Rectal smooth muscle tissue (tissue), 1 donor: ENCODE data around the gene CTIF.
"Not testable (repeated sequence)": the region's sequence is repeated elsewhere in the genome, so short reads cannot be mapped to it uniquely, and the experiment has no call there.

ENCODE experiments used
- H3K27ac ChIP-seq: one replicate; pipeline ENCODE4 v1.7.0; 2013; ENCODE audit warnings: low read depth, low read length, inconsistent platforms
- H3K27me3 ChIP-seq: one replicate; pipeline ENCODE4 v1.7.0; 2013; ENCODE audit warnings: low read length; ENCODE audit not compliant: control insufficient read depth, insufficient read depth
- H3K36me3 ChIP-seq: one replicate; pipeline ENCODE4 v1.7.0; 2013; ENCODE audit warnings: low read length; ENCODE audit not compliant: control insufficient read depth, insufficient read depth
- H3K4me1 ChIP-seq: one replicate; pipeline ENCODE4 v1.7.0; 2013; ENCODE audit warnings: low read length; ENCODE audit not compliant: control insufficient read depth, insufficient read depth
- H3K4me3 ChIP-seq: one replicate; pipeline ENCODE4 v1.7.0; 2013; ENCODE audit warnings: low read length
- H3K9ac ChIP-seq: one replicate; pipeline ENCODE4 v1.7.0; 2013; ENCODE audit warnings: low read length

The CTIF gene

DNA sequence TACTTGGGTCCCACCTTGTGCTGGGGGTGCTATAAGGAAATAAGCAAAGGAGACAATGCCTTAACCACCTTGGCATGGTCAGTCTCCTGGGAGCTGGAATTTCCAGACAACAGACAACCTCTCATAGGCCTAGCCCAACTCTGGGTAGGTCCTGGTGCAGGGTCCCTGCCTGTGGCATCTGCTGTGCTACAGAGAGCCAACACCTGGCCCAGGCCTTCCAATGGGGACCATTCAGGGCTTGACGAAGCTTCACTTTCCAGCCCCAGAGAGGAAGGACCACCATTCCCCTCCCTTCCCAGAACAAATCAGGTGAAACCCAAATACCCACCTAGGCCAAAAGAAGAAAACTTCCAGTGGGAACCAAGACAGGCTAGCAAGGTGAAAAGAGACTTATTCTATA is 329.1 kb downstream of the CTIF start:
- Histone ChIP-seq H3K9ac (no peak overlapping the region), H3K27ac (no peak overlapping the region), H3K27me3 (no peaks in the 10 kb centered on the region), H3K4me3 (no peak overlapping the region), H3K36me3 (no peaks in the 10 kb centered on the region), H3K4me1 (peaks cover 2% of the 10 kb centered on the region)

DNA sequence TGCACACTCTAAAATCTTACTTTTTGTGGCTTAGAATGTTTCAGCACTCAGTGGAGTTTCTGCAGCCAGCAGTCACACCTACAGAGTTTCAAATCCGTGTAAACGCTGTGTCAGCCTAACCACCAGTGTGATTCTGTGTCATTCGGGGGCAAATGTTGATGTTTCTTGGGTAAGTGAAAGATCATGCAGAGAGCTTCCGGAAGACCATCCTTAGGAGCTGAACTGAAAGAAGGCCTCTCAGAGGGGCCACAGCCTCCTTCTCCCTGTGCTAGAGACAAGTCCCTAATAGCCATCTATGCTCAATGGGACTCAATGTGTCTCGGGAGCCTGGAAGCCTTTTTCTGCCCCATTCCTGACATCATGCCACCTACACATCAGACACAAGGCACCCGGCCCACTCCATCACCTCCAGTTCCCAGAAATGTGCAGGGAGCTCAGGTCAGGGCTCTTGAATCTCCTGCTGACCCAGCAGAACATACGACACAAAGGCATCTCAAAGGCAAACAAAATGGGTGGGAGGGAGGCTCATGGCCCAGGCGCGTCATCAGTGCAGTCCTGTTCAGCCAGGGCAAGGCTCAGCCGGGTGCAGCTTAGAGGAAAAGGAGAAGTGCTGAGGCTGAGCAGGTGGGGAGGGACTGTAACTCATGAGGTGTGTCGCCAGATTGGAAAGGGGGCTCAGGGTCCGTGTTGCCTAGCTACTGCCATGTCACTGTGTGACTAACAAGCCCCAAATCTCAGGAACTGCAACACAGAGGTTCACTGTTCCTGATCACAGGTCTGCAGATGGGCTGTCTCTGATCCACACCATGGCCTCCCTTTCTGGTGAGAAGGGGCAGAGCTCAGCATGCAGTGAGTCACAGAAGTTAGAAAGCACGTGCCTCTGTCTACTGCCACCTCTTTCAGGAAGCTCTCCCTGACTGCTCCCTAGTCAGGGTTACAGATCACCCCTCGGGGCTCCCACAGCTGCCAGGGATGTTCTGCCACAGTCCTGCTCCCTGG is 329.9 kb downstream of the CTIF start:
- Histone ChIP-seq H3K27me3 (no peaks in the 10 kb centered on the region), H3K9ac (no peak overlapping the region), H3K4me1 (peaks cover 2% of the 10 kb centered on the region), H3K4me3 (no peak overlapping the region), H3K27ac (no peak overlapping the region), H3K36me3 (no peaks in the 10 kb centered on the region)

DNA sequence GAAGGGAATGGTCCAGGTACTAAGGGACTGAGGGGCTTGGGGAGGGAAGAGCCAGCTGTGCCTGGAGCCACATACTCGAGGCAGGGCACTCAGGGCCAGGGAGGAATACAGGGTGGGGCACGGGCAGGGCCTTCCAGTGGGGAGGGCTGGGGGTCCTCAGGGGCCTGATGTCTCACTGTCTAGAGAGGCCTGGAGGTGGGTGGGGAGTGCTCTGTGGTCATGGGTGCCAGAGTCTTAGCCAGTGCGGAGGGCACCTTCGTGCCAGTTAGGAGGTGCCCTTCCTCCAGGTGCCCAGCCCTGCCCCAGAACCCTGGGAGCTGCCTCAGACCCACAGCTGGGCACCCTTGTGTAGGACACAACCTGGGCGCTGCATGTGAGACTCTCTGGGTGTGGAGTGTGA is 330.8 kb downstream of the CTIF start:
- Histone ChIP-seq H3K36me3 (no peaks in the 10 kb centered on the region), H3K27me3 (no peaks in the 10 kb centered on the region), H3K9ac (no peak overlapping the region), H3K4me1 (peaks cover 2% of the 10 kb centered on the region), H3K27ac (no peak overlapping the region), H3K4me3 (no peak overlapping the region)

DNA sequence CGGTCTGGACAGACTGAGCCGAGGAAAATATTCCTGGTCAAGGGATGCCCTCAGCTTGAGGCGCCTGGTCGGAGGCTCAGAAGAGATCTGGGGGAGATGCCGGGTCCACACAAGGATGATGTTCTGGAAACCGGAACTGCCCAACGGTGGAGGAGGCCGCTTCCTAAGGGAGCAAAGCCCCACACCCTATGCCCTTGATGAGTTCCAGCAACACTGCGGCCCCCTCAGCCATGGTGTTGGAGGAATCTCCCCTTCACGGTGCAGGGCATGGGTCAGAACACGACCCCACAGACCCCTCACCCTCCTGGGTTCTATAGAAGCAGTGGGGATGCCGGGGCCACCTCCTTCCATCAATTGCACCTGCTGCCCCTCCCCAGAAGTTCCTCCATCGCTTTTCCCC is 332.1 kb downstream of the CTIF start:
- not testable (repeated sequence) for H3K27ac ChIP-seq, H3K4me1 ChIP-seq, H3K27me3 ChIP-seq, H3K36me3 ChIP-seq, H3K4me3 ChIP-seq, H3K9ac ChIP-seq

DNA sequence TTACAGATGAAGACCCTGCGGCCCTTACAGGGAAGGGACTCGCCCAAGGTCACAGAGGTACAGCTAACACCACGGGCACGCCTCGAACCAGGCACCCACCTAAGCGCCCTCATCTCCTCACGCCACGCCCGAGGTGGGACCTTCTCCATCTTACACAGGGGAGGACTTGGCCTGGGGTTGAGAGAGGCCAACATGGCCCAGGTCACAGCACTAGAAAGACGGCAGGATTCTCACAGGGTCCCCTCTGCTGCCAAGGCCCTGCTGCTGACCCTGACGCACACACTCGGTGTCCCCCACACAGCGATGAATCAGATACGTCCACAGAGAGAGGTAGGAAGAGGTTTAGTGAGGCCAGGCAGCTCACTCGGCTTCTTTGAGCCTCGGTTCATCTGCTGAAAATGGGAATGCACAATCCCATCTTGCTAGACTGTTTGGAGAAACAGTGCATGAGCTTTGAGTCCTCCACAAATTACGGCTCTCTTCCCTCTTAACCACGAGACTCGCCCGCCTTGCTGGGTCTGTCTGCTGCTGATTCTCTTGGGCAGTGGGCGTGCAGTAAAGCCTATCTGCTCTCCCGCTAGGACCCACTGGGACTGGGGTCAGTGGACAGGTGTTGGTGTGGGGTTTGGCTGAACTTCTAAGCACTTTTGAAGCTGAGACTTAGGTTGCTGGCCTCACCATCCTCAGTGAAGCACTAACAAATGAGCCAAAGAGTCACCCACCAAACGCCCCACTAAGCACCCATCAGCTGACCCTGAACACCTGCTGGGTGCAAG is 332.7 kb downstream of the CTIF start:
- no peaks in the 10 kb centered on the region for H3K36me3 ChIP-seq
- no peaks in the 10 kb centered on the region for H3K4me1 ChIP-seq
- no peak overlapping the region for H3K4me3 ChIP-seq

DNA sequence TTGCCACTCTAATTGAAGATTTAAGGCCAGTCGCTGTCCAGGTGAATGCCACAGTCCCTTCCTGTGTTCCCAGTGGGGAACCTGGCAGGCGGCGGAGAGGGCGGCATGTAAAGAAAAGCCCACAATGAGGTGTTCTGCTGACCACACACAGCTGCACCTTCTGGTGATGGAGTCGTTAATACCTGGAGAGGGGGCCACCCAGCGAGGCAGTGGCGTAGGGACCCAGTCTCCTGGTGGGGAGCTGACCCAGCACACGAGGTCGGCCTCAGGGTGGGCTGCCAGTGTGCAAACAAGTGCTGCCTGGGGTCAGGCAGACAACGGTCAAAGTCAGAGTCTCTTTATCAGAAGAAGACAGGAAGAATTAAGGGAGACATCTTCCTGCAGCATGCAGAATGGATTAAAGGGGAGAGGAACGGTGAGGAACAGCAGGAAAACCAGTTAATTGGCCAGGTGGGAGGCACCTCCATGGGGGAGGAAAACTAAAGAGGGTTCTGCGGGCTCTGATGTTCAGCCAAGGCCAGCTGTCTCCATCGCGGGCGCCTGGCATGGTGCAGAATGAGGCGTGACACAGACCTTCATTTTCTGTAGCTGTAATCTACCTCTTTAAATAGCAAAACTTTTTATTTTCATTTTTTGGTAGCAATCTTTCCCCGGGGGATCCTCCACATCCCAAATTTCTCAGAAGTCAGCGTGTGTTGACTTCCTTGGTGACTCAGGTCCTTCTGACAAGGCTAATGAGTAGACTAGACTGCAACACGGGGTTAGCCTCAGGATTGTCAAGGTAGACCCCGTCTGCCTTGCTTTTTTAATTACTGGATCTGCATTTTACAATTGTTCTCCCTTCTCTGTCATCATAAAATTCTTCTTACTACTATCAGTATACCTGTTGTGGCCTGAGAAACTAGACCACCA is 333.7 kb downstream of the CTIF start:
- Histone ChIP-seq H3K4me3 (no peak overlapping the region), H3K27me3 (no peaks in the 10 kb centered on the region), H3K9ac (no peak overlapping the region), H3K4me1 (no peaks in the 10 kb centered on the region), H3K36me3 (no peaks in the 10 kb centered on the region), H3K27ac (no peak overlapping the region)

More for the DNA sequence above, 332.7 kb downstream of the CTIF start:
- Histone ChIP-seq H3K27me3 (no peaks in the 10 kb centered on the region), H3K27ac (no peak overlapping the region), H3K9ac (no peak overlapping the region)

DNA sequence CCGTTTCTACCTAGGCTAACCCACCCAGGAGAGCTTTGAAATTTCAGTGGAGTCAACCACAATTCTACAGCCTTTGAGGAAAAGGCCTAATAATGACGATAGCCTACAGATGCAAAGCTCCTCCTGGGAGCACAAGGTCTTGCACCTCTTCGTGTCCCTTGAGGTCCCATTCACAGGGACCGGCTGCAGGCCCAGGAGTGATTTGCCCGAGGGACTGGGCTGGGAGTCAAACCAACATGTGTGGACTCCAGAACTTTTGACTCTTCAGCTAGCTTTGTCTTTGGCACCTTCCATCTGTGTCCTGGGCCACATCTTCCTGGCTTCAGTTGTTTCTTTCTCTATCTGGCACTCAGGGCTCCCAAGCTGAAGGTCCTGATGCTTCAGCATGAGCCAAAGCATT is 335.4 kb downstream of the CTIF start:
- Histone ChIP-seq H3K27me3 (no peaks in the 10 kb centered on the region), H3K36me3 (no peaks in the 10 kb centered on the region), H3K4me3 (no peak overlapping the region), H3K9ac (no peak overlapping the region), H3K4me1 (no peaks in the 10 kb centered on the region), H3K27ac (no peak overlapping the region)

DNA sequence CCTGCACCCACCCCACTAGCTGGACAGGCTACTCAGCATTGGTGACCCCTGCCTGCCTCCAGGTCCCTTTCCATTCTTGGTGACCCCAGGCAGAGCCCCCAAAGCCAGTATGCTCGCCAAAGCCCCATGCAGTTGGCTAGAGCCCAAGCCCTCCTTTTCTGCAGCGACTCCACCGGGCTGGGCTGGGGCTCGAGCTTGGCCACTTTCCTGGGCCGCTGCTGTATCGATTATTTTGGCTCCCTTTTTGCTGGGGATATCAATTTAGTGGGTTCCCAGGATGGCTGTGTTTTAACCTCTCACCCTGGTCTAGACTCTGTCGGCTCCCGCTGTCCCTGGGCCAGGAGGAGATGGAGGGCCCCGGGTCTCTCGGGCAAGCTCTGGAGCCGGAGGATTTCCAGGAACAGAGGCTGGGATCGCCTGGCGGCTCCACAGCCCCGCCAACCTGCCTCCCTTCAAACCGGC is 335.9 kb downstream of the CTIF start:
- H3K36me3 ChIP-seq, result no peaks in the 10 kb centered on the region
- no peak overlapping the region for H3K4me3 ChIP-seq
- H3K27me3 ChIP-seq, result no peaks in the 10 kb centered on the region
- no peak overlapping the region for H3K9ac ChIP-seq
- no peak overlapping the region for H3K27ac ChIP-seq
- H3K4me1 ChIP-seq, result no peaks in the 10 kb centered on the region

DNA sequence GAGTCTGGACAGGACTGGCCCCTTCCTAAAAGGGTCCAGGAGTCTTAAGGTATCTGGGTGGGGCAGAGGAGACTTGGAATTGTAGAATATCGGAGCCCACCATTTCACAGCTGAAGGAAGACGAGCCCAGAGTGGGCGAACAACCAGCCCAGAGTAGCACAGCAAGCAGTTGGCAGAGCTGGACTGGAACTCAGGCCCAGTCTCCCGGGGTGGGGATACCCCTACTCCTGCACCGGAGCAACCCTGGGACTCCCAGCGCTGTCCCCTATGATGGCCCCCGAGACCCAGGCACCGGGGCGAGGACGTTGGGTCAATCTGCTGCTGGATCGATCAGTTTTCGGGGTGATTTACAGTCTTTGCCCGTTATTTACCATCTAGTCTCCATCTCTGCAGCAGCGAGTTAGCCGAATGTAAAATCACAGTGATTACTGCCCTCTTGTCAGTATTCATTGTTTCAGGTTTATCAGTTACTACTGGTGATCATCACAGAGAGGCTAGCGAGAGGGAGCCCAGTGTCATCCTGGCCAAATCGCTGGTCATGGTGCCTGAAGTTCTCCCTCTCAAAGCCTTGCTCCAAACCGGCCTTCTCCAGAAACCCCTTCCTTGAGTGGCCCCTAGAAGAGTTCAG is 336.6 kb downstream of the CTIF start:
- Histone ChIP-seq H3K4me3 (no peak overlapping the region), H3K27ac (no peak overlapping the region), H3K4me1 (no peaks in the 10 kb centered on the region), H3K36me3 (no peaks in the 10 kb centered on the region), H3K9ac (no peak overlapping the region), H3K27me3 (no peaks in the 10 kb centered on the region)

DNA sequence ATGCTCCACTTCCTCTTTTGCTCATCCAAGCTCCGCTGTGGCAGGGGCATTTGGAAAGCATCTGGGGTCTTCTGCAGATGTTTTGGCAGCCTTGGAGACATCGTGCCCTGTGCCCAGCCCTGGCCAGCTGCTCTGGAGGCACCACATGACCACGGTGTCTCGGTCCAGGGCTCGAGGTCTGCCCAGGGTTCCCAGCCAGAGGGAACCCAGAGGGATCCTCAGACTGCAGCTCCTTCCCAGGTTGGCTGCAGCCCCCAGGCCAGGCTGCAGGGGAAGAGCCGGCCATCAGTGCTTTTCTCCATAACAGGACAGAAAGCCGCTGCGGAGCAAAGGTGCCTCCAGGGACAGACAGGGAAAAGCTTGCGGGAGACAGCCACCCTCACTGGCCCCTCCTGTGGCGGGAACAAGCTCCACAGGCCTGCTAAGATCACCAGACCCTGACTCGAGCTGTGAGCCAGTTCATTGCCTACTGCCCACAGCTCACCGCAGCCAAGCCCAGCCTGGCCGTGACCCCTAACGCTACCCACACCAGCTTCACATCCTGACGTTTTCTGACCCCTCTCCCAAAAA is 337.2 kb downstream of the CTIF start:
- Histone ChIP-seq H3K4me3 (no peak overlapping the region), H3K36me3 (no peaks in the 10 kb centered on the region), H3K27me3 (no peaks in the 10 kb centered on the region), H3K27ac (no peak overlapping the region), H3K4me1 (no peaks in the 10 kb centered on the region), H3K9ac (no peak overlapping the region)

DNA sequence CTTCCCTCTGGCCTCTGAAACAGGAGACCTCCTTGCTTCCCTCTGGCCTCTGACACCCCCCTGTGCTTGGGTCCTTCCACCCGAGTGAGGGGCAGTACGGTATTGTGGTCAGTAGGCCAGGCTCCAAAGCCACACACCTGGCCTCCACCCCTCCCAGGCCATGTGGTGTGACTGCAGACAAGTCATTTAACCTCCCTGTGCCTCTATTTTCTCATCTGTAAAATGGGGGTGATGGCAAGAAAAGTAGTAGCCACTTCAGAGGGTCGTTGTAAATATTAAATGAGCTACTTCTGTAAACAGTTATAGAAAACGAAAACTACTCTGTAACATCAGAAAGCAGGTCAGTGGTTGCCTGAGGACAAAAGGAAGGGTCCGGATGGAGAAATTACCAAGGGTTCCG is 337.8 kb downstream of the CTIF start:
- Histone ChIP-seq H3K4me3 (no peak overlapping the region), H3K4me1 (no peaks in the 10 kb centered on the region), H3K27ac (no peak overlapping the region), H3K36me3 (no peaks in the 10 kb centered on the region), H3K9ac (no peak overlapping the region), H3K27me3 (no peaks in the 10 kb centered on the region)
